Measurements from ENCODE around the gene PCDH15. TPM values are rescaled to one million over a fixed set of nuclear protein-coding genes. Genes with fewer than 3 reads are reported as not detected.
A peak's percentile ranks its signal among the peaks of the same experiment; 100 is the strongest.

PCDH15 gene
- total and polyA plus RNA-seq, 4 donors: 0.03 to 16.9 (median 0.88) TPM

GRCh38 chr10:53771701-53772100, 1029.3 kb downstream of the PCDH15 start:
- H3K27me3 ChIP-seq (ENCODE audit: control insufficient read depth in 3 of 3, insufficient read depth in 3 of 3, low read length in 2 of 3): no peaks in the 10 kb centered on the region
- H3K9me3 ChIP-seq (ENCODE audit: control insufficient read depth in 4 of 4, insufficient read depth in 3 of 4, low read length in 3 of 4): no peaks in the 10 kb centered on the region
- no peak overlapping the region for H3K9ac ChIP-seq (ENCODE audit: insufficient read depth in 1 of 2, low read length in 2 of 2)
- no peak overlapping the region for H3K27ac ChIP-seq (ENCODE audit: low read depth in 1 of 2, low read length in 1 of 2)
- no peaks in the 10 kb centered on the region for H3K36me3 ChIP-seq (ENCODE audit: control insufficient read depth in 4 of 4, insufficient read depth in 4 of 4, low read length in 4 of 4)
- TF ChIP-seq, protein P1, sequence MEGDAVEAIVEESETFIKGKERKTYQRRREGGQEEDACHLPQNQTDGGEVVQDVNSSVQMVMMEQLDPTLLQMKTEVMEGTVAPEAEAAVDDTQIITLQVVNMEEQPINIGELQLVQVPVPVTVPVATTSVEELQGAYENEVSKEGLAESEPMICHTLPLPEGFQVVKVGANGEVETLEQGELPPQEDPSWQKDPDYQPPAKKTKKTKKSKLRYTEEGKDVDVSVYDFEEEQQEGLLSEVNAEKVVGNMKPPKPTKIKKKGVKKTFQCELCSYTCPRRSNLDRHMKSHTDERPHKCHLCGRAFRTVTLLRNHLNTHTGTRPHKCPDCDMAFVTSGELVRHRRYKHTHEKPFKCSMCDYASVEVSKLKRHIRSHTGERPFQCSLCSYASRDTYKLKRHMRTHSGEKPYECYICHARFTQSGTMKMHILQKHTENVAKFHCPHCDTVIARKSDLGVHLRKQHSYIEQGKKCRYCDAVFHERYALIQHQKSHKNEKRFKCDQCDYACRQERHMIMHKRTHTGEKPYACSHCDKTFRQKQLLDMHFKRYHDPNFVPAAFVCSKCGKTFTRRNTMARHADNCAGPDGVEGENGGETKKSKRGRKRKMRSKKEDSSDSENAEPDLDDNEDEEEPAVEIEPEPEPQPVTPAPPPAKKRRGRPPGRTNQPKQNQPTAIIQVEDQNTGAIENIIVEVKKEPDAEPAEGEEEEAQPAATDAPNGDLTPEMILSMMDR (IDR thresholded peaks at IDR 0.05; ENCODE audit: control extremely low read depth, extremely low read depth): no peak
- no peaks in the 10 kb centered on the region for H3K4me1 ChIP-seq (ENCODE audit: control insufficient read depth in 5 of 5, insufficient read depth in 5 of 5, low read length in 5 of 5)
- no peak for ATAC-seq (ENCODE audit: insufficient read depth, low FRiP score)
- no peak for DNase-seq
- WGBS, 2 donors: 87 to 88% methylated on average over 10 of the region's 10 CpGs
- no peak overlapping the region for H3K4me3 ChIP-seq

GRCh38 chr10:53770903-53771302, 1030.1 kb downstream of the PCDH15 start:
- TF ChIP-seq, protein P1 (IDR thresholded peaks at IDR 0.05; ENCODE audit: control extremely low read depth, extremely low read depth): no peak
- no peaks in the 10 kb centered on the region for H3K36me3 ChIP-seq (ENCODE audit: control insufficient read depth in 4 of 4, insufficient read depth in 4 of 4, low read length in 4 of 4)
- no peaks in the 10 kb centered on the region for H3K9me3 ChIP-seq (ENCODE audit: control insufficient read depth in 4 of 4, insufficient read depth in 3 of 4, low read length in 3 of 4)
- no peak overlapping the region for H3K27ac ChIP-seq (ENCODE audit: low read depth in 1 of 2, low read length in 1 of 2)
- ATAC-seq (ENCODE audit: insufficient read depth, low FRiP score): no peak
- no peak overlapping the region for H3K4me3 ChIP-seq
- no peaks in the 10 kb centered on the region for H3K27me3 ChIP-seq (ENCODE audit: control insufficient read depth in 3 of 3, insufficient read depth in 3 of 3, low read length in 2 of 3)
- DNase-seq: no peak
- no peak overlapping the region for H3K9ac ChIP-seq (ENCODE audit: insufficient read depth in 1 of 2, low read length in 2 of 2)
- no peaks in the 10 kb centered on the region for H3K4me1 ChIP-seq (ENCODE audit: control insufficient read depth in 5 of 5, insufficient read depth in 5 of 5, low read length in 5 of 5)
- WGBS, 2 donors: 61 to 78% methylated on average over 6 of the region's 6 CpGs

DNA sequence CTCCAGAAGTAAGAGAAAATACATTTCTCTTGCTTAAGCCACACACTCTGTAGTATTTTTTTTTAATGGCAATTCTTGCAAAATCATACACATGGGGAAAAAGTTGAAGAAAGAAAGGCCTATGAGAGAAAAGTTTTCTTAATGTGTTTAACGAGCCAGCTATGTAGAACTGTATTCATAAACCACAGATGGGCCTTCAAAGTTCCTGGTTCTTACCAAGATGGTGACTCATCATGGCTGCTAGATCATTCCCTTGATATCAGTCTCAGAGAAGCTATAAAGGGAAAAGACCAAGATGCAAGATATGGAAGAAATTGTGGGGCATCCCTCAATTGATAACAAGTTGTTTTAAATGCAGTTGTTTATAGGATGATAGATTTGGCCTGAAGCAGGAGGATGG, 1035.7 kb downstream of the PCDH15 start:
- H3K4me1 ChIP-seq (ENCODE audit: control insufficient read depth in 5 of 5, insufficient read depth in 5 of 5, low read length in 5 of 5): no peaks in the 10 kb centered on the region
- TF ChIP-seq, protein P1 (IDR thresholded peaks at IDR 0.05; ENCODE audit: control extremely low read depth, extremely low read depth): no peak
- no peaks in the 10 kb centered on the region for H3K27me3 ChIP-seq (ENCODE audit: control insufficient read depth in 3 of 3, insufficient read depth in 3 of 3, low read length in 2 of 3)
- H3K27ac ChIP-seq (ENCODE audit: low read depth in 1 of 2, low read length in 1 of 2): no peak overlapping the region
- no peak overlapping the region for H3K9ac ChIP-seq (ENCODE audit: insufficient read depth in 1 of 2, low read length in 2 of 2)
- no peak overlapping the region for H3K4me3 ChIP-seq
- ATAC-seq (ENCODE audit: insufficient read depth, low FRiP score) (no peak), DNase-seq (no peak)
- H3K9me3 ChIP-seq (ENCODE audit: control insufficient read depth in 4 of 4, insufficient read depth in 3 of 4, low read length in 3 of 4): peaks cover 0 to 2% (median 0%) of the 10 kb centered on the region in 4 donors
- 81 to 83% methylated on average over 1 of the region's 1 CpG for WGBS, 2 donors
- H3K36me3 ChIP-seq (ENCODE audit: control insufficient read depth in 4 of 4, insufficient read depth in 4 of 4, low read length in 4 of 4): no peaks in the 10 kb centered on the region

GRCh38 chr10:53754596-53755250, 1046.3 kb downstream of the PCDH15 start:
- ATAC-seq (ENCODE audit: insufficient read depth, low FRiP score): no peak
- H3K4me3 ChIP-seq: no peak overlapping the region
- no peak overlapping the region for H3K27ac ChIP-seq (ENCODE audit: low read depth in 1 of 2, low read length in 1 of 2)
- peak; percentile 60 to 78 (median 77) for DNase-seq
- H3K27me3 ChIP-seq (ENCODE audit: control insufficient read depth in 3 of 3, insufficient read depth in 3 of 3, low read length in 2 of 3): no peaks in the 10 kb centered on the region
- peak overlapping the region in 1 of 2 donors; percentile 67 for H3K9ac ChIP-seq (ENCODE audit: insufficient read depth in 1 of 2, low read length in 2 of 2)
- TF ChIP-seq, protein P1 (IDR thresholded peaks at IDR 0.05; ENCODE audit: control extremely low read depth, extremely low read depth): no peak
- H3K9me3 ChIP-seq (ENCODE audit: control insufficient read depth in 4 of 4, insufficient read depth in 3 of 4, low read length in 3 of 4): no peaks in the 10 kb centered on the region
- H3K36me3 ChIP-seq (ENCODE audit: control insufficient read depth in 4 of 4, insufficient read depth in 4 of 4, low read length in 4 of 4): no peaks in the 10 kb centered on the region
- H3K4me1 ChIP-seq (ENCODE audit: control insufficient read depth in 5 of 5, insufficient read depth in 5 of 5, low read length in 5 of 5): peaks cover 0 to 18% (median 0%) of the 10 kb centered on the region in 5 donors
- WGBS, 2 donors: 48 to 54% methylated on average over 6 of the region's 6 CpGs

Measured in lung (tissue), 12 donors.